AG09309 (cell line): Measurements from ENCODE around the gene CCL28.
"Not testable (repeated sequence)": the region's sequence is repeated elsewhere in the genome, so short reads cannot be mapped to it uniquely, and the experiment has no call there.

Experiments
- DNase-seq: peaks from one replicate; pipeline ENCODE4 v3.0.0-alpha.2; 2010; ENCODE audit warnings: low read depth
- H3K4me3 ChIP-seq: 2 replicates; pipeline ENCODE4 v1.5.1; 2011; ENCODE audit warnings: mild to moderate bottlenecking, low read depth, low read length, moderate library complexity; ENCODE audit not compliant: control insufficient read depth
- TF ChIP-seq, protein P1 (sequence below): IDR thresholded peaks from 2 replicates; pipeline ENCODE4 v1.5.1; 2011; ENCODE audit warnings: mild to moderate bottlenecking, low read depth, low read length, inconsistent platforms; ENCODE audit not compliant: insufficient read depth, control insufficient read depth; ENCODE audit errors: missing control alignments

CCL28 gene

GRCh38 chr5:43411495-43411894 lies 696 bp downstream of the CCL28 start:
- H3K4me3 ChIP-seq: no peak overlapping the region
- TF ChIP-seq, protein P1, sequence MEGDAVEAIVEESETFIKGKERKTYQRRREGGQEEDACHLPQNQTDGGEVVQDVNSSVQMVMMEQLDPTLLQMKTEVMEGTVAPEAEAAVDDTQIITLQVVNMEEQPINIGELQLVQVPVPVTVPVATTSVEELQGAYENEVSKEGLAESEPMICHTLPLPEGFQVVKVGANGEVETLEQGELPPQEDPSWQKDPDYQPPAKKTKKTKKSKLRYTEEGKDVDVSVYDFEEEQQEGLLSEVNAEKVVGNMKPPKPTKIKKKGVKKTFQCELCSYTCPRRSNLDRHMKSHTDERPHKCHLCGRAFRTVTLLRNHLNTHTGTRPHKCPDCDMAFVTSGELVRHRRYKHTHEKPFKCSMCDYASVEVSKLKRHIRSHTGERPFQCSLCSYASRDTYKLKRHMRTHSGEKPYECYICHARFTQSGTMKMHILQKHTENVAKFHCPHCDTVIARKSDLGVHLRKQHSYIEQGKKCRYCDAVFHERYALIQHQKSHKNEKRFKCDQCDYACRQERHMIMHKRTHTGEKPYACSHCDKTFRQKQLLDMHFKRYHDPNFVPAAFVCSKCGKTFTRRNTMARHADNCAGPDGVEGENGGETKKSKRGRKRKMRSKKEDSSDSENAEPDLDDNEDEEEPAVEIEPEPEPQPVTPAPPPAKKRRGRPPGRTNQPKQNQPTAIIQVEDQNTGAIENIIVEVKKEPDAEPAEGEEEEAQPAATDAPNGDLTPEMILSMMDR: no peak
- DNase-seq: no peak

DNA sequence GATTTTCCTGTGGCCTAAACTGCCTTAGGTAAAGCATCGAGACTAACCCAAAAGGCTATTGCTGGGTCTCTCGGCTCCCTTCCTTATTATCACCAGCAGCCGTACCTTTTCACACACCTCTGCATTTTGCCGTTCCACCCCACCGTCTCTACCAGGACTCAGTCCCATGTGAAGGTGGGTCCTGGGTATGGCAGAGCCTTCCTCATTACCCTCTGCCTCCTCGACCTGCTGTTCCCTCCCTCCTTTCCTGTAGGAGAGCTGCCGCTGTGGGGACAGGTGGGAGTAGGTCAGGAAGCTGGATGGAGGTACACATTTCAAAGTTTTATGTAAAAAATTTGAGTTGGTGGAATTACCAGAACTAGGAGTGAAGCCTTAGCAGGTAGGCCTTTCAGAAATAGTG lies 1.8 kb downstream of the CCL28 start:
- no peak overlapping the region for H3K4me3 ChIP-seq
- TF ChIP-seq, protein P1: no peak
- no peak for DNase-seq

GRCh38 chr5:43409809-43410271 lies 2.4 kb downstream of the CCL28 start:
- TF ChIP-seq, protein P1: no peak
- no peak for DNase-seq
- no peak overlapping the region for H3K4me3 ChIP-seq

DNA sequence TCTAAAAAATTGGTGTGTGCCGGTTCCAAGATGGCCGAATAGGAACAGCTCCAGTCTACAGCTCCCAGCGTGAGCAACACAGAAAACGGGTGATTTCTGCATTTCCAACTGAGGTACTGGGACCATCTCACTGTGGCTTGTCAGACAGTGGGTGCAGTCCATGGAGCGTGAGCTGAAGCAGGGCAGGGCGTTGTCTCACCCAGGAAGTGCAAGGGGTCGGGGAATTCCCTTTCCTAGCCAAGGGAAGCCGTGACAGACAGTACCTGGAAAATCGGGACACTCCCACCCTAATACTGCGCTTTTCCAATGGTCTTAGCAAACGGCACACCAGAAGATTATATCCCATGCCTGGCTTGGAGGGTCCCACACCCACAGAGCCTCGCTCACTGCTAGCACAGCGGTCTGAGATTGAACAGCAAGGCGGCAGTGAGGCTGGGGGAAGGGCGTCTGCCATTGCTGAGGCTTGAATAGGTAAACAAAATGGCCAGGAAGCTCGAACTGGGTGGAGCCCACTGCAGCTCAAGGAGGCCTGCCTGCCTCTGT lies 9.6 kb downstream of the CCL28 start:
- DNase-seq, H3K4me3 ChIP-seq: not testable (repeated sequence)

- TF ChIP-seq, protein P1: peak; percentile 37
- no peak for DNase-seq
- H3K4me3 ChIP-seq: no peak overlapping the region
These were observed 10.4 kb downstream of the CCL28 start for GRCh38 chr5:43401827-43402226.

DNA sequence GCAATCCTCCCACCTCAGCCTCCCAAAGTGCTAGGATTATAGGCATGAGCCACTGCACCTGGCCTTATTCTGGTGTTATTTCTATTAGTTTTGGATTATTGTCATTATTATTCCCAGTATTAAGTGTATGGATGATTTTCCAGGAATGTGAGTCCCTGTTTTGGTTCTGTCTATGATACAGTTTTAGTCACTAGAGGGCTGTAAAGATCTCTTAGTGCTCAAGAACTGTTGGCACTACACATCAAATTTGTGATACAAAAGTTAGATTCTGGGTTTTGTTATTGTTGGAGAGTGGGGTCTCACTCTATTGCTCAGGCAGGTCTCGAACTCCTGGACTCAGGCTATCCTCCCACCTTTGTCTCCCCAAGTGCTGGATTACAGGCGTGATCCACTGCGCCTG lies 12.1 kb downstream of the CCL28 start:
- TF ChIP-seq, protein P1: peak; percentile 39
- DNase-seq: no peak
- no peak overlapping the region for H3K4me3 ChIP-seq

DNA sequence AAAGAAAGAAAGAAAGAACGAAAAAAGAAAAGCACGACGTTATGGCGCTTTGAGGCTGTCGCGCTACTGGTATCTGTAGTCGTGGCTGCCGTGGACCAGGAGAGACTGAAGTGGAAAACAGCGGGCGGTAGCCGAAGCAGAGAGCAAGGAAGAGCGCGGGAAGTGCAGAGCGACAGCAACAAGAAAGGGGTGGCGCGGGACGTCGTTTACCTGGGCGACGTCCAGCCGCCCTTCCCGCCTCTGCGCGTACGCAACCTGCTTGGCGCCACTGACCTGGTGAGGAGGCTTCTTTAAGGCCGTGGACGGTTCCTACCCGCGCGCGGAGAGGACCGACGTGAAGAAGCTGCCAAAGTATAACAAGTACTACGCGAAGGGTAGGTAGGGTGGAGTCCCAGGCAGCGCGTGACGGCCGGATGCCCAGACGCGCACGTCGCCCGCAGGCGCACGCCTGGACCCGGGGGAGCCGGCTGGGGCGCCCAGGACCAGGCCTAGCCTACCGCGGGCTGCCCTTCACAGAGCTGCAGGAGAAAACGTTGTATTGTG lies 15.4 kb downstream of the CCL28 start:
- peak overlapping the region; percentile 33 for H3K4me3 ChIP-seq
- DNase-seq: no peak
- TF ChIP-seq, protein P1: no peak
